Brain microvascular endothelial cell (primary cell): ENCODE results near the gene FGR.

ENCODE experiments used
- DNase-seq: peaks from one replicate; pipeline ENCODE4 v3.0.0-alpha.2; 2020
- H3K27ac ChIP-seq: fragments of 250-450 bp; sonication (Bioruptor Pico); 2 replicates; pipeline ENCODE4 v1.5.1; 2020; ENCODE audit warnings: mild to moderate bottlenecking, moderate library complexity
- H3K27me3 ChIP-seq: fragments of 250-450 bp; sonication (Bioruptor Pico); replicated peaks from 2 replicates; pipeline ENCODE4 v1.5.1; 2020; ENCODE audit warnings: mild to moderate bottlenecking
- H3K36me3 ChIP-seq: fragments of 250-450 bp; sonication (Bioruptor Pico); replicated peaks from 2 replicates; pipeline ENCODE4 v1.5.1; 2020; ENCODE audit warnings: mild to moderate bottlenecking
- H3K4me3 ChIP-seq: 2 replicates; pipeline ENCODE4 v1.5.1; 2011; ENCODE audit warnings: low read depth, mild to moderate bottlenecking, control low read depth, low read length, moderate library complexity
- CTCF ChIP-seq: IDR thresholded peaks from 2 replicates; pipeline ENCODE4 v1.5.1; 2011; ENCODE audit warnings: low read depth, mild to moderate bottlenecking, moderate library complexity, low read length, control low read depth, inconsistent platforms; ENCODE audit errors: missing control alignments
- in situ Hi-C: cut with HindIII; loops from 2 replicates; pipeline ENCODE4 v1.10.0; 2017; ENCODE audit warnings: low sequenced_read_pairs, low pct_ligation_motif_present

Gene FGR

GRCh38 chr1:27666791-27667254 lies 31.8 kb upstream of the FGR start:
- H3K36me3 ChIP-seq: no peaks in the 10 kb centered on the region
- no peak overlapping the region for H3K4me3 ChIP-seq
- H3K27me3 ChIP-seq: no peaks in the 10 kb centered on the region
- no peak overlapping the region for H3K27ac ChIP-seq
- in situ Hi-C loops: no loop called here
- TF ChIP-seq CTCF: no peak
- DNase-seq: no peak

GRCh38 chr1:27666294-27666693 lies 31.3 kb upstream of the FGR start:
- no peaks in the 10 kb centered on the region for H3K27me3 ChIP-seq

GRCh38 chr1:27665016-27665651 lies 30.1 kb upstream of the FGR start:
- no peaks in the 10 kb centered on the region for H3K36me3 ChIP-seq
- in situ Hi-C loops: no loop called here
- H3K27me3 ChIP-seq: no peaks in the 10 kb centered on the region
- no peak for DNase-seq
- no peak for TF ChIP-seq CTCF
- no peak overlapping the region for H3K27ac ChIP-seq
- no peak overlapping the region for H3K4me3 ChIP-seq

More at GRCh38 chr1:27666294-27666693, 31.3 kb upstream of the FGR start:
- no peak overlapping the region for H3K4me3 ChIP-seq
- TF ChIP-seq CTCF: no peak
- no peaks in the 10 kb centered on the region for H3K36me3 ChIP-seq
- in situ Hi-C loops: no loop called here
- no peak for DNase-seq
- H3K27ac ChIP-seq: no peak overlapping the region

- no peak overlapping the region for H3K27ac ChIP-seq
- H3K36me3 ChIP-seq: no peaks in the 10 kb centered on the region
- H3K27me3 ChIP-seq: no peaks in the 10 kb centered on the region
- no peak for TF ChIP-seq CTCF
- in situ Hi-C loops: no loop called here
- H3K4me3 ChIP-seq: no peak overlapping the region
- no peak for DNase-seq
Observed at GRCh38 chr1:27664291-27664690, 29.3 kb upstream of the FGR start.

GRCh38 chr1:27662707-27663393 lies 27.9 kb upstream of the FGR start:
- H3K27me3 ChIP-seq: no peaks in the 10 kb centered on the region
- no peaks in the 10 kb centered on the region for H3K36me3 ChIP-seq
- peak; percentile 75 for DNase-seq
- in situ Hi-C loops: no loop called here
- no peak overlapping the region for H3K27ac ChIP-seq
- peak; percentile 86 for TF ChIP-seq CTCF
- H3K4me3 ChIP-seq: no peak overlapping the region
